MCF 10A (cell line): ENCODE data around the gene NRXN3. TPM values are rescaled to one million over a fixed set of nuclear protein-coding genes. Genes with fewer than 3 reads are reported as not detected.

ENCODE experiments used
- BruUV-seq: library from RNA; stranded (reverse); fragments of 400-500 nt; replicated peaks from 2 replicates; lab custom pipeline; 2021; lab: Mats Ljungman, UMichigan
- CTCF ChIA-PET: fragments of 300-600 bp; sonication (Branson Sonifier 250); formaldehyde crosslinking; extraction: SDS; loops from one replicate; lab custom pipeline; 2021; ENCODE audit warnings: antibody characterized with exemption, inconsistent platforms; lab: Yijun Ruan, JAX
- POLR2A ChIA-PET: fragments of 300-600, 350-650 bp; sonication (Branson Sonifier 250); formaldehyde crosslinking; extraction: SDS; loops from one replicate; lab custom pipeline; 2020; ENCODE audit warnings: antibody characterized with exemption, inconsistent platforms; lab: Yijun Ruan, JAX
- DNase-seq: peaks from one replicate; pipeline ENCODE4 v3.0.0-alpha.2; 2018; ENCODE audit not compliant: unreplicated experiment
- H3K27ac Mint-ChIP-seq: one replicate; pipeline ENCODE4 v1.8.0; 2022; ENCODE audit warnings: mild to moderate bottlenecking, low read depth, mixed read lengths; ENCODE audit not compliant: unreplicated experiment
- H3K27me3 Mint-ChIP-seq: one replicate; pipeline ENCODE4 v1.8.0; 2022; ENCODE audit warnings: mixed read lengths; ENCODE audit not compliant: insufficient read depth, unreplicated experiment
- H3K36me3 Mint-ChIP-seq: one replicate; pipeline ENCODE4 v1.8.0; 2022; ENCODE audit warnings: mild to moderate bottlenecking, moderate library complexity, mixed read lengths; ENCODE audit not compliant: insufficient read depth, unreplicated experiment
- H3K4me1 Mint-ChIP-seq: one replicate; pipeline ENCODE4 v1.8.0; 2022; ENCODE audit warnings: mixed read lengths; ENCODE audit not compliant: insufficient read depth, unreplicated experiment
- H3K4me3 Mint-ChIP-seq: one replicate; pipeline ENCODE4 v1.8.0; 2022; ENCODE audit warnings: mild to moderate bottlenecking, moderate library complexity, mixed read lengths; ENCODE audit not compliant: unreplicated experiment
- H3K9me3 Mint-ChIP-seq: one replicate; pipeline ENCODE4 v1.8.0; 2022; ENCODE audit warnings: mixed read lengths; ENCODE audit not compliant: unreplicated experiment
- intact Hi-C: fragments of 100-400 bp; cut with micrococcal nuclease; formaldehyde crosslinking; loops from 2 replicates; pipeline ENCODE4 v1.14.1; 2022
- total RNA-seq: library from RNA; stranded (reverse); gene quantifications from 2 replicates; pipeline ENCODE4 v1.2.3, GENCODE V29; 2022
- TF ChIP-seq, protein P1 (sequence below): fragments of 200-600 bp; IDR thresholded peaks from one replicate; pipeline ENCODE4 v1.8.0; 2022; ENCODE audit warnings: antibody characterized with exemption, mild to moderate bottlenecking; ENCODE audit not compliant: unreplicated experiment

The NRXN3 gene
- total RNA-seq, 1 experiment from 2014 or later = not detected

DNA sequence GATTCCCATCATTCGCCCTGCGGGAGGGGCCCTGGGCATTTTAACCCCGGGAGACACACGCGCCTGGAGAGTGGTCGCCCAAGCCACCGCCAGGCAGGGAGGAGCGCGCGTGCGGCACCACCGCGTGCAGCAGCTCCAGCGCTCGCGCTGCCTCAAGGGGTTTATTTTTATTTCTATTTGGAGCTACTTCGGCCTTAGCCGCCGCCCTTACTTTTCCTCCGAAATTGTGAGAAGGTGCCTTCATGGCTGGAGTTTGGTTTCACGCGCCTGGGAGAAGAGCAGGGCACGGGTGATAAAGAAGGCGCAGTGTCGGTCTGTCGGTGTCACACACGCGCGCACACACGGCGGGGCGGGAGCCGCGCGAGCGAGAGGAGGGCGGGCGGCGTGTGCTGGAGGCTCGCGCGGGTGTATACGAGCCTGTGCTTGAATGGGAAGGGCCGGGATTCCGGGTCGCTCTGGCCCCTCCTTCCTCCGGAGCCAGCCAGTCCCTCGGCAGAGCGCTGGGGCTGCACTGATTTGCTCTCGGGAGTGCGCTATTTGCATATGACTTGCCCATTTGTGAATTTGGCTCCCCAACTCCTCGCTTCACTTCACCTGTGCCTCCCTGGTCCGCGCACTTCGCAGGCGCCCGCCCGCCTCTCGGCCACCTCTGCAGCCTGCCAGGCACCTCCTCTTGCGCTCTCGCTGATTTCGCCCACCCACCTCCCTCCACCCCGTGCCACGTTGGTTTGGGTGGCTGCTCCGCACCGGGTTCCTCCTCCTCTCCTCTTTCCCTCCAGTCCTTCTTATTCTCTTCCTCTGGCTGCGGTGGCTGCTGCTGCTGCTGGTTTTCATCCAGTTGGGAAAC, 1108.8 kb downstream of the NRXN3 start:
- no peaks in the 10 kb centered on the region for H3K4me1 Mint-ChIP-seq
- no peaks in the 10 kb centered on the region for H3K36me3 Mint-ChIP-seq
- BruUV-seq = no TSS peak
- peak overlapping the region; percentile 81 for H3K4me3 Mint-ChIP-seq
- ChIA-PET CTCF (interaction anchor here (0.7 kb wide), 1 partner anchor 354 kb away, joined by 3 read pairs; no protein-coding TSS in a partner anchor), POLR2A (no interaction called here)
- TF ChIP-seq, protein P1, sequence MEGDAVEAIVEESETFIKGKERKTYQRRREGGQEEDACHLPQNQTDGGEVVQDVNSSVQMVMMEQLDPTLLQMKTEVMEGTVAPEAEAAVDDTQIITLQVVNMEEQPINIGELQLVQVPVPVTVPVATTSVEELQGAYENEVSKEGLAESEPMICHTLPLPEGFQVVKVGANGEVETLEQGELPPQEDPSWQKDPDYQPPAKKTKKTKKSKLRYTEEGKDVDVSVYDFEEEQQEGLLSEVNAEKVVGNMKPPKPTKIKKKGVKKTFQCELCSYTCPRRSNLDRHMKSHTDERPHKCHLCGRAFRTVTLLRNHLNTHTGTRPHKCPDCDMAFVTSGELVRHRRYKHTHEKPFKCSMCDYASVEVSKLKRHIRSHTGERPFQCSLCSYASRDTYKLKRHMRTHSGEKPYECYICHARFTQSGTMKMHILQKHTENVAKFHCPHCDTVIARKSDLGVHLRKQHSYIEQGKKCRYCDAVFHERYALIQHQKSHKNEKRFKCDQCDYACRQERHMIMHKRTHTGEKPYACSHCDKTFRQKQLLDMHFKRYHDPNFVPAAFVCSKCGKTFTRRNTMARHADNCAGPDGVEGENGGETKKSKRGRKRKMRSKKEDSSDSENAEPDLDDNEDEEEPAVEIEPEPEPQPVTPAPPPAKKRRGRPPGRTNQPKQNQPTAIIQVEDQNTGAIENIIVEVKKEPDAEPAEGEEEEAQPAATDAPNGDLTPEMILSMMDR = no peak
- peaks cover 76% of the 10 kb centered on the region for H3K27me3 Mint-ChIP-seq
- peak overlapping the region; percentile 52 for H3K27ac Mint-ChIP-seq
- intact Hi-C loops = no loop called here
- peak; percentile 90 for DNase-seq
- H3K9me3 Mint-ChIP-seq = no peaks in the 10 kb centered on the region

DNA sequence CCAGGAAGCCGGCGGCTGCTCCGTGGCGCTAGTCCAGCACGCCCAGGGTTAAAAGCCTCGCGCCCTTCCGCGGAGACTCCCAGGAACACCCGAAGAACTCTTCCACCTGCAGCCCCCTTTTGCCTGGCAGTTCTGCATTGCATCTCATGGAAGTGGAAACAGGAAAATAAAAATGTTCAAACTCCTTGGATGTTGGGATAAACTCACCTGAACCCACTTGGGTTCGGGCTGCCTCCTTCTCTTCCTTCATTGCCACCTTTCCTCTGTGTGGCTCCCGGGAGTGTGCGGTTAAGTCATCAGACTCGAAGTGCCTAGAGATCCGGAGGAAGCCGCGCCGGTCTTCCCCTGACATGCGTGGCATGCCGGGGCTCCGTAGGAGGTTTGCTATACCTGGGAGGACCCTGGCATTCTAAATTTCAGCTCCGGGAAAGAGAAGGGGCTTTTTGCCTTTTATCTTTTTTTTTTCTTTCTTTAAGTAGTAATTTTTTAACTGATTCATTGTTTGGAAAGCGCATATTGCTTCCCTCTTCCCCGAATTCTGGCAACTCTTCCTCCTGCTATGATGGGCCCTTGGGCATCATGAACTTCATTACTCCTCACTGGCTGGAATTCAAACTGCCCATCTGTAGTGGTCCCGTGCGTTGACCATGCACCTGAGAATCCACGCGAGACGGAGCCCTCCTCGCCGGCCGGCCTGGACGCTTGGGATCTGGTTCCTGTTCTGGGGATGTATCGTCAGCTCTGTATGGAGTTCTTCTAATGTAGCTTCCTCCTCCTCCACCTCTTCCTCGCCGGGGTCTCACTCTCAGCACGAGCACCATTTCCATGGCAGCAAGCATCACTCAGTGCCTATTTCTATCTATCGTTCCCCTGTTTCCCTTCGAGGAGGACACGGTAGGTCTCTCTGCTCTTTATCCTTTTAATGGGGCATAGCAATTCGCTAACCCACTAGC, 1109.7 kb downstream of the NRXN3 start:
- no peak for DNase-seq
- intact Hi-C loops = no loop called here
- ChIA-PET CTCF (no interaction called here), POLR2A (no interaction called here)
- Mint-ChIP-seq H3K36me3 (no peaks in the 10 kb centered on the region), H3K4me1 (no peaks in the 10 kb centered on the region), H3K9me3 (no peaks in the 10 kb centered on the region), H3K4me3 (peak overlapping the region; percentile 81), H3K27ac (no peak overlapping the region), H3K27me3 (peaks cover 79% of the 10 kb centered on the region)
- TF ChIP-seq, protein P1 = no peak
- no TSS peak for BruUV-seq

DNA sequence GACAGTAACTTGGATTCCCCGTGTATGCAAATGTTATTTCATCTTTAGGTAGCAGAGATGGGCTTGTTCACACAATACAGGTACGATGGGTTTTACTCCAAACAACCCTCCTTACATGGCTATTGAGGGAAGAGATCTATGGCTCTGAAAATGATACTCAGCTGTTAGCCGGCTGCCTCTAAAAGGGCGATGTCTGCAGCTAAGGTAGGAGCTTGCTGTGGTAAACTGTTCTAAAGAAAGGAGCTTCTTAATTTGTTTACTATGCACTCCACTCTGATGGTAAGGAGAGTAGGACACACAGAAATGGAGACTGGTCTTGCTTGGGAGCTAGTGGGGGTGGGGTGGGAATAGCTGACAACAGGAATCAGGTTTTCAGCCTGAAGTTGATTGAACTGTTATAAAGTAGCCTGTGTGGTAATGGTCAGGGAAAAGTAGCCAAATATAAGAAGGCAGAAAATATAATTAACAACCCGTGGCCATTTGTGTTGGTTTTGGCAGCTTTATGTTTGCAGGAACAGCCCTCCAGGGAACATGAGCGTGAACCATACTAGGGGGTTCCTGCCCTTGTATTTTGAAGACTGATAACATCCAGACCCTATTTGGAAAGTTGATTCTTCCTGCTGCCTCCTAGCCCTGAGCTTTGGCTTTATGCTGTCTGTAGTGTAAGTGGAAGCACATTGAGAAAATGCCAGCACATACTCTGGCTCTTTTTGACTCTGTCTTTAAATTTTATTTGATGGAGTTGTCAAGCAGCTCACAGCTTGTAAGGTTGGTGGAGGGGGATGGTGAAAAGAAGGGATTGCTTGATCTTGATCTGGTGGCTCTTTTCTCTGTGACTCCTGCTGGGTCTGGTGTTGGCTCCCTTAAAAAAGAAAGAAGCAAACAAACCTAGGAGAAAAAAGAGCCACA, 1111.3 kb downstream of the NRXN3 start:
- no peak overlapping the region for H3K4me3 Mint-ChIP-seq
- peaks cover 77% of the 10 kb centered on the region for H3K27me3 Mint-ChIP-seq
- intact Hi-C loops = no loop called here
- no peaks in the 10 kb centered on the region for H3K36me3 Mint-ChIP-seq
- no TSS peak for BruUV-seq
- DNase-seq = no peak
- H3K9me3 Mint-ChIP-seq = no peaks in the 10 kb centered on the region
- CTCF ChIA-PET = interaction anchor here (1.1 to 1.4 kb wide), 2 partner anchors 8 to 316 kb away, joined by 3 read pairs; no protein-coding TSS in a partner anchor
- TF ChIP-seq, protein P1 = no peak
- H3K27ac Mint-ChIP-seq = no peak overlapping the region
- POLR2A ChIA-PET = no interaction called here
- H3K4me1 Mint-ChIP-seq = no peaks in the 10 kb centered on the region
